NCI-H2196 treated with DMSO at 0.1 percent for 48 hours (cell line): Measurements from ENCODE around the gene TCL1A.

Source experiments
- DNase-seq: peaks from one replicate; lab custom pipeline; 2025; ENCODE audit not compliant: unreplicated experiment; lab: John Stamatoyannopoulos, UW

The TCL1A gene

GRCh38 chr14:95707327-95707726 lies 6.6 kb downstream of the TCL1A start:
- DNase-seq = no peak

- no peak for DNase-seq
These were observed 8.4 kb downstream of the TCL1A start for GRCh38 chr14:95705518-95705917.

- DNase-seq = no peak
These were observed 10.1 kb downstream of the TCL1A start for GRCh38 chr14:95703805-95704204.

GRCh38 chr14:95703341-95703740 lies 10.6 kb downstream of the TCL1A start:
- no peak for DNase-seq

GRCh38 chr14:95701846-95702221 lies 12.1 kb downstream of the TCL1A start:
- no peak for DNase-seq

- DNase-seq = no peak
These were observed 13.5 kb downstream of the TCL1A start for GRCh38 chr14:95700221-95700976.

- no peak for DNase-seq
These were observed 14.5 kb downstream of the TCL1A start for GRCh38 chr14:95699412-95699811.

GRCh38 chr14:95698287-95698686 lies 15.6 kb downstream of the TCL1A start:
- DNase-seq = no peak

- DNase-seq = no peak
These were observed 16.2 kb downstream of the TCL1A start for GRCh38 chr14:95697764-95698163.

GRCh38 chr14:95696741-95697140 lies 17.2 kb downstream of the TCL1A start:
- DNase-seq = no peak

GRCh38 chr14:95695913-95696312 lies 18.0 kb downstream of the TCL1A start:
- DNase-seq = no peak

GRCh38 chr14:95695051-95695450 lies 18.9 kb downstream of the TCL1A start:
- DNase-seq = no peak

- DNase-seq = no peak
These were observed 21.8 kb downstream of the TCL1A start for GRCh38 chr14:95692109-95692508.

GRCh38 chr14:95691591-95691990 lies 22.3 kb downstream of the TCL1A start:
- DNase-seq = no peak

GRCh38 chr14:95690815-95691214 lies 23.1 kb downstream of the TCL1A start:
- no peak for DNase-seq

- no peak for DNase-seq
These were observed 24.5 kb downstream of the TCL1A start for GRCh38 chr14:95689441-95689840.

GRCh38 chr14:95686935-95687334 lies 27.0 kb downstream of the TCL1A start:
- no peak for DNase-seq

GRCh38 chr14:95685978-95686922 lies 27.7 kb downstream of the TCL1A start, which contains the start of gene TCL1B:
Gene TCL1B (plus strand): TSS chr14:95686426. CDS start chr14:95686468, 42 bp downstream.
- DNase-seq = no peak

- no peak for DNase-seq
These were observed 30.1 kb downstream of the TCL1A start for GRCh38 chr14:95683793-95684192.

GRCh38 chr14:95681153-95681552 lies 32.8 kb downstream of the TCL1A start:
- DNase-seq = no peak

- DNase-seq = no peak
These were observed 33.8 kb downstream of the TCL1A start for GRCh38 chr14:95679998-95680735.
